HepG2 (cell line): ENCODE measurements around the gene SMARCA2. TPM values are rescaled to one million over a fixed set of nuclear protein-coding genes. Genes with fewer than 3 reads are reported as not detected.

ENCODE experiments used
- ATAC-seq: fragments of 200-7000 bp; cut with Tn5 transposase; 3 replicates; pipeline ENCODE4 v1.9.1; 2020; ENCODE audit warnings: mild to moderate bottlenecking, moderate library complexity
- BruUV-seq: library from RNA; stranded (reverse); fragments of 400-500 nt; replicated peaks from 2 replicates; lab custom pipeline; 2021; lab: Mats Ljungman, UMichigan
- CTCF ChIA-PET: fragments of 300-600 bp; formaldehyde crosslinking; extraction: SDS; loops from one replicate; lab custom pipeline; 2021; ENCODE audit warnings: low total read pairs, inconsistent platforms, low intra/inter-chr PET ratio; lab: Yijun Ruan, JAX
- POLR2A ChIA-PET: fragments of 350-600 bp; sonication (Branson Sonifier 250); formaldehyde crosslinking; loops from one replicate; lab custom pipeline; 2020; ENCODE audit warnings: antibody characterized with exemption, inconsistent platforms; lab: Yijun Ruan, JAX
- DNase-seq: peaks from one replicate; pipeline ENCODE4 v3.0.0-alpha.2; 2015; ENCODE audit warnings: low spot score
- FAIRE-seq: peaks from 3 replicates; lab custom pipeline; 2011; peaks lifted over from hg19 to GRCh38; lab: Jason Lieb, UNC
- H2AFZ ChIP-seq: one replicate; pipeline ENCODE4 v1.6.1; 2011; ENCODE audit warnings: low read length, inconsistent platforms
- H3K27ac ChIP-seq: fragments of 300-600 bp; 3 replicates; pipeline ENCODE4 v1.8.0; 2011; ENCODE audit warnings: mixed run types, mild to moderate bottlenecking, mixed read lengths, low read length, inconsistent platforms; ENCODE audit not compliant: insufficient read depth; ENCODE audit errors: extremely low read length
- H3K27me3 ChIP-seq, 2 experiments: fragments of 200-600 bp in 1 of 2; 2 replicates in 1 of 2; 3 replicates in 1 of 2; pipeline versions ENCODE4 v1.6.0 to v1.8.0; 2011; ENCODE audit warnings: low read length in 2 of 2, mild to moderate bottlenecking in 2 of 2, moderate library complexity in 2 of 2, inconsistent platforms in 1 of 2; ENCODE audit not compliant: insufficient read depth in 2 of 2, control insufficient read depth in 1 of 2
- H3K36me3 ChIP-seq, 2 experiments: fragments of 200-600 bp in 1 of 2; replicated peaks in 1 of 2; 2 replicates in 1 of 2; 3 replicates in 1 of 2; pipeline versions ENCODE4 v1.5.1 to v1.8.0; 2011; ENCODE audit warnings: low read length in 2 of 2, inconsistent platforms in 1 of 2; ENCODE audit not compliant: insufficient read depth in 2 of 2, control insufficient read depth in 1 of 2
- H3K4me1 ChIP-seq: 2 replicates; pipeline ENCODE4 v1.5.1; 2012; ENCODE audit warnings: low read length, inconsistent platforms; ENCODE audit not compliant: insufficient read depth
- H3K4me2 ChIP-seq: 2 replicates; pipeline ENCODE4 v1.6.0; 2011; ENCODE audit warnings: low read depth, low read length, inconsistent platforms
- H3K4me3 ChIP-seq, 3 experiments: fragments of 200-600 bp in 1 of 3; sonication (generic), shearing (Covaris generic) in 1 of 3; replicated peaks in 1 of 3; 2 replicates each; pipeline ENCODE4 v1.5.1; 2011 to 2016; ENCODE audit warnings: low read length in 3 of 3, inconsistent platforms in 2 of 3, low read depth in 2 of 3, mild to moderate bottlenecking in 2 of 3, control low read depth in 1 of 3, mixed read lengths in 1 of 3; ENCODE audit not compliant: insufficient read depth in 1 of 3
- H3K79me2 ChIP-seq: one replicate; pipeline ENCODE4 v1.6.1; 2011; ENCODE audit warnings: low read length, inconsistent platforms; ENCODE audit not compliant: insufficient read depth
- H3K9ac ChIP-seq: 2 replicates; pipeline ENCODE4 v1.6.0; 2011; ENCODE audit warnings: mild to moderate bottlenecking, low read depth, low read length, inconsistent platforms; ENCODE audit not compliant: insufficient read depth
- H3K9me3 ChIP-seq: 2 replicates; pipeline ENCODE4 v1.5.1; 2012; ENCODE audit warnings: mild to moderate bottlenecking, low read length
- H4K20me1 ChIP-seq: 2 replicates; pipeline ENCODE4 v1.6.0; 2011; ENCODE audit warnings: inconsistent platforms, mild to moderate bottlenecking, low read length, moderate library complexity; ENCODE audit not compliant: insufficient read depth
- EED ChIP-seq: sonication (generic); formaldehyde crosslinking; IDR thresholded peaks from 2 replicates; pipeline ENCODE4 v1.5.0; 2020; ENCODE audit warnings: mild to moderate bottlenecking, missing genetic modification reagents
- EP300 ChIP-seq, 3 experiments: sonication (generic) in 1 of 3; formaldehyde crosslinking in 1 of 3; IDR thresholded peaks; 2 replicates each; pipeline versions ENCODE4 v1.5.1 to v1.6.1; 2011 to 2020; ENCODE audit warnings: low read depth in 2 of 3, low read length in 2 of 3, borderline replicate concordance in 1 of 3, improper control_type of control experiment in 1 of 3, mild to moderate bottlenecking in 1 of 3, missing genetic modification reagents in 1 of 3, moderate library complexity in 1 of 3
- HCFC1 ChIP-seq: fragments of 150-350 bp; IDR thresholded peaks from 2 replicates; pipeline ENCODE4 v1.6.1; 2014; ENCODE audit warnings: low read depth, low read length
- JUNB ChIP-seq: sonication (generic); formaldehyde crosslinking; IDR thresholded peaks from 2 replicates; pipeline ENCODE4 v1.8.0; 2022; ENCODE audit warnings: missing genetic modification reagents, mild to moderate bottlenecking, borderline replicate concordance
- MED8 ChIP-seq: sonication (generic); formaldehyde crosslinking; IDR thresholded peaks from 2 replicates; pipeline ENCODE4 v1.8.1; 2023; ENCODE audit warnings: mild to moderate bottlenecking, missing genetic modification reagents; ENCODE audit not compliant: insufficient replicate concordance
- SMYD3 ChIP-seq: sonication (generic); formaldehyde crosslinking; IDR thresholded peaks from 2 replicates; pipeline ENCODE4 v1.8.1; 2023; ENCODE audit warnings: mild to moderate bottlenecking, missing genetic modification reagents
- TAF1 ChIP-seq: sonication (generic); formaldehyde crosslinking; IDR thresholded peaks from 2 replicates; pipeline ENCODE4 v1.4.0; 2020; ENCODE audit warnings: missing genetic modification reagents
- ZFP62 ChIP-seq: sonication (generic); formaldehyde crosslinking; IDR thresholded peaks from 2 replicates; pipeline ENCODE4 v1.4.0; 2020; ENCODE audit warnings: missing genetic modification reagents
- ZNF207 ChIP-seq: fragments of 450-650 bp; IDR thresholded peaks from 2 replicates; pipeline ENCODE4 v1.6.1; 2016; ENCODE audit warnings: antibody characterized with exemption, borderline replicate concordance
- ZNF333 ChIP-seq: sonication (generic); formaldehyde crosslinking; IDR thresholded peaks from 2 replicates; pipeline ENCODE4 v1.4.0; 2020; ENCODE audit warnings: mild to moderate bottlenecking, missing genetic modification reagents, borderline replicate concordance
- ZNF546 ChIP-seq: sonication (generic); formaldehyde crosslinking; conservative IDR thresholded peaks from 2 replicates; pipeline ENCODE4 v1.8.1; 2023; ENCODE audit warnings: mild to moderate bottlenecking, missing genetic modification reagents
- ZNF547 ChIP-seq: sonication (generic); formaldehyde crosslinking; IDR thresholded peaks from 2 replicates; pipeline ENCODE4 v1.5.1; 2020; ENCODE audit warnings: mild to moderate bottlenecking, missing genetic modification reagents
- ZNF552 ChIP-seq: sonication (generic); formaldehyde crosslinking; IDR thresholded peaks from 2 replicates; pipeline ENCODE4 v1.9.0; 2022; ENCODE audit warnings: missing genetic modification reagents, mild to moderate bottlenecking, borderline replicate concordance
- ZNF577 ChIP-seq: sonication (generic); formaldehyde crosslinking; IDR thresholded peaks from 2 replicates; pipeline ENCODE4 v1.4.0; 2020; ENCODE audit warnings: mild to moderate bottlenecking, low read depth, missing genetic modification reagents, borderline replicate concordance
- ZNF737 ChIP-seq: sonication (generic); formaldehyde crosslinking; IDR thresholded peaks from 2 replicates; pipeline ENCODE4 v1.5.0; 2020; ENCODE audit warnings: missing genetic modification reagents, mild to moderate bottlenecking, borderline replicate concordance
- WGBS: methylation state at CpG from one replicate; pipeline ENCODE4 v1.1.6; 2017; ENCODE audit warnings: low lambda C conversion rate; 5-methylcytosine and 5-hydroxymethylcytosine counted together
- in situ Hi-C: cut with HindIII; loops from 2 replicates; pipeline ENCODE4 v1.10.0; 2017; ENCODE audit warnings: low pct_unique_long_range_greater_than_20kb; ENCODE audit not compliant: extremely low pct_ligation_motif_present
- intact Hi-C: fragments of 100-400 bp; cut with micrococcal nuclease; formaldehyde crosslinking; loops from one replicate; pipeline ENCODE4 v1.10.0; 2022; ENCODE audit not compliant: unreplicated experiment
- polyA plus RNA-seq, 8 experiments: library from polyadenylated mRNA; depleted of rRNA in 3 of 8; stranded (reverse) in 7 of 8; unstranded in 1 of 8; fragments of >200 nt; fragmentation: Illumina TruSeq in 4 of 8; extraction: Trizol in 4 of 8; gene quantifications; 2 replicates each; pipeline versions ENCODE4 v1.2.1 to v1.2.3, GENCODE V29; 2011 to 2016; ENCODE audit warnings: low read depth in 4 of 8, missing spikeins in 1 of 8, mixed read lengths in 1 of 8; ENCODE audit not compliant: insufficient read depth in 1 of 8
- total RNA-seq, 5 experiments: library from RNA; depleted of rRNA; stranded (reverse); fragments of >200 nt; fragmentation: Illumina TruSeq; extraction: Trizol; gene quantifications; 2 replicates each; pipeline ENCODE4 v1.2.3, GENCODE V29; 2016; ENCODE audit warnings: low read depth in 1 of 5
- TF ChIP-seq, protein P1 (sequence below): sonication (generic); formaldehyde crosslinking; IDR thresholded peaks from 2 replicates; pipeline ENCODE4 v1.5.0; 2020; ENCODE audit warnings: missing genetic modification reagents, mild to moderate bottlenecking, borderline replicate concordance
- TF ChIP-seq, protein P2 (sequence below): sonication (generic); formaldehyde crosslinking; IDR thresholded peaks from 2 replicates; pipeline ENCODE4 v1.5.1; 2020; ENCODE audit warnings: missing genetic modification reagents, mild to moderate bottlenecking, borderline replicate concordance
- TF ChIP-seq, protein P3 (sequence below): sonication (generic); formaldehyde crosslinking; IDR thresholded peaks from 2 replicates; pipeline ENCODE4 v1.5.1; 2020; ENCODE audit warnings: missing genetic modification reagents, mild to moderate bottlenecking, borderline replicate concordance
- TF ChIP-seq, protein P4 (sequence below): sonication (generic); formaldehyde crosslinking; IDR thresholded peaks from 2 replicates; pipeline ENCODE4 v1.5.0; 2020; ENCODE audit warnings: missing genetic modification reagents

Gene SMARCA2
- total and polyA plus RNA-seq, 2 of the 13 experiments (the other 11 are each of a cell fraction or from before 2014, with no cell fraction given) = 22.5 to 23.7 TPM

DNA sequence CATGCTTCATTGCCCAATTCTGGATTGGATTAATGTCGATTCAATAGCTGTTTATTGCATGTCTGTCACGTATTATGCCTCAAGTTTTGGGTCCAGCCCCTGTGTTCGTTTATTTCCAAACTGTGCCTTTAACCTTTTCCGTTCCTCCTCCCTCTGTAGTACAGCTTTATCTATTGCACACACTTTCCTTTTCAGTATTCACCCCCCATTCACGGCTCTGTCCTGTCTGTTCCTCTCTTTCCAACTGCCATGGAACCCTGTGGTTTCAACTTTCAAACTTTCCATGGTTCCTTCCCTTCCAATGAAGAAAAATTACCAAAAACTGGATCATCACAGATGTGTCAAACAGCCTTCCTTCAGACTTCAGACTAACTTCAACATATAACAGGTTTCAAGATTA lies 17.1 kb downstream of the SMARCA2 start (continued):
- no peak for TF ChIP-seq ZNF207
- TF ChIP-seq MED8 (CRISPR knock-in tag) = no peak
- no peak for TF ChIP-seq HCFC1
- no peak for TF ChIP-seq JUNB (CRISPR knock-in tag)
- TF ChIP-seq, protein P1, sequence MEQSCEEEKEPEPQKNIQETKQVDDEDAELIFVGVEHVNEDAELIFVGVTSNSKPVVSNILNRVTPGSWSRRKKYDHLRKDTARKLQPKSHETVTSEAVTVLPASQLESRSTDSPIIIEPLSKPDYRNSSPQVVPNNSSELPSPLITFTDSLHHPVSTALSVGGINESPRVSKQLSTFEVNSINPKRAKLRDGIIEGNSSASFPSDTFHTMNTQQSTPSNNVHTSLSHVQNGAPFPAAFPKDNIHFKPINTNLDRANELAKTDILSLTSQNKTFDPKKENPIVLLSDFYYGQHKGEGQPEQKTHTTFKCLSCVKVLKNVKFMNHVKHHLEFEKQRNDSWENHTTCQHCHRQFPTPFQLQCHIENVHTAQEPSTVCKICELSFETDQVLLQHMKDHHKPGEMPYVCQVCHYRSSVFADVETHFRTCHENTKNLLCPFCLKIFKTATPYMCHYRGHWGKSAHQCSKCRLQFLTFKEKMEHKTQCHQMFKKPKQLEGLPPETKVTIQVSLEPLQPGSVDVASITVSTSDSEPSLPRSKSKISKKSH (CRISPR knock-in tag) = no peak
- no peak for TF ChIP-seq ZNF547 (CRISPR knock-in tag)
- TF ChIP-seq EED (CRISPR knock-in tag) = no peak
- no peak for TF ChIP-seq ZNF552 (CRISPR knock-in tag)
- TF ChIP-seq, protein P2, sequence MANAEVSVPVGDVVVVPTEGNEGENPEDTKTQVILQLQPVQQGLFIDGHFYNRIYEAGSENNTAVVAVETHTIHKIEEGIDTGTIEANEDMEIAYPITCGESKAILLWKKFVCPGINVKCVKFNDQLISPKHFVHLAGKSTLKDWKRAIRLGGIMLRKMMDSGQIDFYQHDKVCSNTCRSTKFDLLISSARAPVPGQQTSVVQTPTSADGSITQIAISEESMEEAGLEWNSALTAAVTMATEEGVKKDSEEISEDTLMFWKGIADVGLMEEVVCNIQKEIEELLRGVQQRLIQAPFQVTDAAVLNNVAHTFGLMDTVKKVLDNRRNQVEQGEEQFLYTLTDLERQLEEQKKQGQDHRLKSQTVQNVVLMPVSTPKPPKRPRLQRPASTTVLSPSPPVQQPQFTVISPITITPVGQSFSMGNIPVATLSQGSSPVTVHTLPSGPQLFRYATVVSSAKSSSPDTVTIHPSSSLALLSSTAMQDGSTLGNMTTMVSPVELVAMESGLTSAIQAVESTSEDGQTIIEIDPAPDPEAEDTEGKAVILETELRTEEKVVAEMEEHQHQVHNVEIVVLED = no peak

DNA sequence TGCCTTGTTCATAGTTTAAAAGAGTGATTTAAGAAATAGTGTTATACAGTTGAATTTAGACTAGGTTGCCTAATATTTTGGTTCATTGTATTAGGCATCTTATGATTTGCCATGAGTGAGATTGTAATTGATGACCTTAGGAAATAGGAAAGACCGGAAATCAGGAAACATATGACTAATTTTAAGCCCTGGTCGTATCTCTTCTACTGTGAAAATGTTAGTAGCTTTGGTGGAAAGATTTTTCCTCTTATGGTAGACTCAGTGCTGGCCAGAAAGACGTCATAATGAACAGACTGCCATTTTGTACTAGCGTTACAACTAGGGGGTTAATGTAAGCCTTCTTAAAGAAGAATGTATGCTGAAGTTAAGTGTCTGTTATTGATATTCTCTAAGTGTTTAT lies 21.7 kb downstream of the SMARCA2 start:
- Histone ChIP-seq H3K79me2 (no peaks in the 10 kb centered on the region), H3K27me3 (no peaks in the 10 kb centered on the region), H3K36me3 (peaks cover 4 to 35% of the 10 kb centered on the region in 2 experiments; a peak in 3 of 5 replicates), H2AFZ (no peak overlapping the region), H4K20me1 (no peaks in the 10 kb centered on the region), H3K9ac (no peak overlapping the region), H3K4me1 (no peaks in the 10 kb centered on the region), H3K4me2 (no peak overlapping the region), H3K4me3 (no peak overlapping the region), H3K27ac (no peak overlapping the region), H3K9me3 (no peaks in the 10 kb centered on the region)
- BruUV-seq = no TSS peak
- in situ Hi-C loops = no loop called here
- CTCF ChIA-PET = no interaction called here
- WGBS = 96% methylated on average over 4 of the region's 4 CpGs
- DNase-seq (no peak), FAIRE-seq (no peak), ATAC-seq (no peak)
- intact Hi-C loops = no loop called here
- POLR2A ChIA-PET = no interaction called here
- TF ChIP-seq, protein P3, sequence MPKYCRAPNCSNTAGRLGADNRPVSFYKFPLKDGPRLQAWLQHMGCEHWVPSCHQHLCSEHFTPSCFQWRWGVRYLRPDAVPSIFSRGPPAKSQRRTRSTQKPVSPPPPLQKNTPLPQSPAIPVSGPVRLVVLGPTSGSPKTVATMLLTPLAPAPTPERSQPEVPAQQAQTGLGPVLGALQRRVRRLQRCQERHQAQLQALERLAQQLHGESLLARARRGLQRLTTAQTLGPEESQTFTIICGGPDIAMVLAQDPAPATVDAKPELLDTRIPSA (CRISPR knock-in tag) = no peak
- TF ChIP-seq ZNF577 (CRISPR knock-in tag) (no peak), ZNF333 (CRISPR knock-in tag) (no peak), TAF1 (no peak), ZNF546 (CRISPR knock-in tag) (no peak), ZNF737 (CRISPR knock-in tag) (no peak), ZNF207 (no peak), EP300 (IDR thresholded peaks at IDR 0.05; ENCODE audit: low read depth in 2 of 2, low read length in 2 of 2) (no peak), EP300 (CRISPR knock-in tag; IDR thresholded peaks at IDR 0.05; ENCODE audit: borderline replicate concordance) (no peak), ZFP62 (CRISPR knock-in tag) (no peak), SMYD3 (CRISPR knock-in tag) (no peak)
- TF ChIP-seq, protein P4, sequence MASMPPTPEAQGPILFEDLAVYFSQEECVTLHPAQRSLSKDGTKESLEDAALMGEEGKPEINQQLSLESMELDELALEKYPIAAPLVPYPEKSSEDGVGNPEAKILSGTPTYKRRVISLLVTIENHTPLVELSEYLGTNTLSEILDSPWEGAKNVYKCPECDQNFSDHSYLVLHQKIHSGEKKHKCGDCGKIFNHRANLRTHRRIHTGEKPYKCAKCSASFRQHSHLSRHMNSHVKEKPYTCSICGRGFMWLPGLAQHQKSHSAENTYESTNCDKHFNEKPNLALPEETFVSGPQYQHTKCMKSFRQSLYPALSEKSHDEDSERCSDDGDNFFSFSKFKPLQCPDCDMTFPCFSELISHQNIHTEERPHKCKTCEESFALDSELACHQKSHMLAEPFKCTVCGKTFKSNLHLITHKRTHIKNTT (CRISPR knock-in tag) = no peak
